ENCODE data around the gene CAMTA1. TPM values are rescaled to one million over a fixed set of nuclear protein-coding genes. Genes with fewer than 3 reads are reported as not detected.
"Not testable (repeated sequence)": the region's sequence is repeated elsewhere in the genome, so short reads cannot be mapped to it uniquely, and the experiment has no call there.

Gene CAMTA1
- total RNA-seq, 1 donor from 2014 or later: 38.1 TPM

DNA sequence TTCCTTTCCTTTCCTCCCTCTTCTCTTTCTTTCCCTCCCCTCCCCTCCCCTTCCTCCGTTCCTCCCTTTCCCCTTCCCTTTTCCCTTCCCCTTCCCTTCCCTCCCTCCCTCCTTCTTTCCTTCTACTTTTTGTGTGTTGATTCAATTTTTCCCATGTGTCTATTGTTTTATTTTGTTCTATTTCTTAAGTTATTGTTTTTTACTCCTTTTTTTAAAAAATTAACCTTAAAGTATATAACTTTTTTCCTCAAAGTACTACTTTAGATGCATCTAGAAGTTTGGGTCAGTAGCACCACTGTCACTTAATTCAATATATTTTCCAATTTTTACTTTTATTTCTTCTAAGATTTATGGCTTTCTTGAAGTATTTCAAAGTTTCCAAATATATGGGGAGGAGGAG lies 537.7 kb downstream of the CAMTA1 start:
- Histone ChIP-seq H3K9me3 (ENCODE audit: control insufficient read depth in 3 of 3, low read length in 3 of 3) (peaks cover 0 to 2% (median 0%) of the 10 kb centered on the region in 3 donors), H3K36me3 (ENCODE audit: control insufficient read depth in 3 of 3, insufficient read depth in 3 of 3, low read length in 3 of 3) (no peaks in the 10 kb centered on the region), H3K27me3 (ENCODE audit: control insufficient read depth in 3 of 3, insufficient read depth in 3 of 3, low read length in 3 of 3) (peaks cover 0 to 4% (median 0%) of the 10 kb centered on the region in 3 donors), H3K4me3 (ENCODE audit: low read length in 3 of 3) (no peak overlapping the region), H3K9ac (ENCODE audit: low read depth in 1 of 3, low read length in 3 of 3) (no peak overlapping the region), H3K4me1 (ENCODE audit: control insufficient read depth in 3 of 3, insufficient read depth in 3 of 3, low read length in 3 of 3) (no peaks in the 10 kb centered on the region), H3K27ac (ENCODE audit: low read depth, low read length) (no peak overlapping the region)

GRCh38 chr1:7325254-7325653 lies 540.0 kb downstream of the CAMTA1 start:
- Histone ChIP-seq H3K27ac (ENCODE audit: low read depth, low read length) (no peak overlapping the region), H3K36me3 (ENCODE audit: control insufficient read depth in 3 of 3, insufficient read depth in 3 of 3, low read length in 3 of 3) (no peaks in the 10 kb centered on the region), H3K9me3 (ENCODE audit: control insufficient read depth in 3 of 3, low read length in 3 of 3) (peaks cover 0 to 2% (median 0%) of the 10 kb centered on the region in 3 donors), H3K4me3 (ENCODE audit: low read length in 3 of 3) (no peak overlapping the region), H3K27me3 (ENCODE audit: control insufficient read depth in 3 of 3, insufficient read depth in 3 of 3, low read length in 3 of 3) (peaks cover 0 to 6% (median 4%) of the 10 kb centered on the region in 3 donors), H3K4me1 (ENCODE audit: control insufficient read depth in 3 of 3, insufficient read depth in 3 of 3, low read length in 3 of 3) (no peaks in the 10 kb centered on the region), H3K9ac (ENCODE audit: low read depth in 1 of 3, low read length in 3 of 3) (no peak overlapping the region)

DNA sequence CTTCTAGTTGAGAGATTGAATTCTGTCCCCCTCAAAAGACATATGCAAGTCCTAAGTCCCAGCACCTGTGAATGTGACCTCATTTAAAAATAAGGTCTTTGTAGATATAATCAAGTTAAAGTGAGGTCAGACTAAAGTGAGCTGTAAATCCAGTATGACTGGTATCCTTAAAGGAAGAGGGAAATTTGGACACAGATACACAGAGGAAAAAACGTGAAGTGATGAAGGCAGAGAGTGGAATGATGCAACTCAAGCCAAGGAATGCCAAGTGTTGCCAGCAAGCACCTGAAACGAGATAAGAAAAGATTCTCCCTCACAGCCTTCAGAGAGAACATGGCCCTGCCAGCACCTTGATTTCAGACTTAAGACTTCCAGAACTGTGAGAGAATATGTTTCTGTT lies 541.1 kb downstream of the CAMTA1 start:
- H3K4me3 ChIP-seq (ENCODE audit: low read length in 3 of 3): no peak overlapping the region
- peaks cover 0 to 13% (median 4%) of the 10 kb centered on the region in 3 donors for H3K27me3 ChIP-seq (ENCODE audit: control insufficient read depth in 3 of 3, insufficient read depth in 3 of 3, low read length in 3 of 3)
- no peak overlapping the region for H3K9ac ChIP-seq (ENCODE audit: low read depth in 1 of 3, low read length in 3 of 3)
- H3K36me3 ChIP-seq (ENCODE audit: control insufficient read depth in 3 of 3, insufficient read depth in 3 of 3, low read length in 3 of 3): no peaks in the 10 kb centered on the region
- no peaks in the 10 kb centered on the region for H3K4me1 ChIP-seq (ENCODE audit: control insufficient read depth in 3 of 3, insufficient read depth in 3 of 3, low read length in 3 of 3)
- H3K27ac ChIP-seq (ENCODE audit: low read depth, low read length): no peak overlapping the region
- H3K9me3 ChIP-seq (ENCODE audit: control insufficient read depth in 3 of 3, low read length in 3 of 3): peaks cover 0 to 2% (median 0%) of the 10 kb centered on the region in 3 donors

- Histone ChIP-seq H3K4me3 (ENCODE audit: low read length in 3 of 3) (no peak overlapping the region), H3K4me1 (ENCODE audit: control insufficient read depth in 3 of 3, insufficient read depth in 3 of 3, low read length in 3 of 3) (no peaks in the 10 kb centered on the region), H3K27me3 (ENCODE audit: control insufficient read depth in 3 of 3, insufficient read depth in 3 of 3, low read length in 3 of 3) (peaks cover 0 to 20% (median 5%) of the 10 kb centered on the region in 3 donors), H3K9me3 (ENCODE audit: control insufficient read depth in 3 of 3, low read length in 3 of 3) (peaks cover 0 to 2% (median 0%) of the 10 kb centered on the region in 3 donors), H3K9ac (ENCODE audit: low read depth in 1 of 3, low read length in 3 of 3) (no peak overlapping the region), H3K27ac (ENCODE audit: low read depth, low read length) (no peak overlapping the region), H3K36me3 (ENCODE audit: control insufficient read depth in 3 of 3, insufficient read depth in 3 of 3, low read length in 3 of 3) (no peaks in the 10 kb centered on the region)
Measured at GRCh38 chr1:7327849-7328248, 542.6 kb downstream of the CAMTA1 start.

DNA sequence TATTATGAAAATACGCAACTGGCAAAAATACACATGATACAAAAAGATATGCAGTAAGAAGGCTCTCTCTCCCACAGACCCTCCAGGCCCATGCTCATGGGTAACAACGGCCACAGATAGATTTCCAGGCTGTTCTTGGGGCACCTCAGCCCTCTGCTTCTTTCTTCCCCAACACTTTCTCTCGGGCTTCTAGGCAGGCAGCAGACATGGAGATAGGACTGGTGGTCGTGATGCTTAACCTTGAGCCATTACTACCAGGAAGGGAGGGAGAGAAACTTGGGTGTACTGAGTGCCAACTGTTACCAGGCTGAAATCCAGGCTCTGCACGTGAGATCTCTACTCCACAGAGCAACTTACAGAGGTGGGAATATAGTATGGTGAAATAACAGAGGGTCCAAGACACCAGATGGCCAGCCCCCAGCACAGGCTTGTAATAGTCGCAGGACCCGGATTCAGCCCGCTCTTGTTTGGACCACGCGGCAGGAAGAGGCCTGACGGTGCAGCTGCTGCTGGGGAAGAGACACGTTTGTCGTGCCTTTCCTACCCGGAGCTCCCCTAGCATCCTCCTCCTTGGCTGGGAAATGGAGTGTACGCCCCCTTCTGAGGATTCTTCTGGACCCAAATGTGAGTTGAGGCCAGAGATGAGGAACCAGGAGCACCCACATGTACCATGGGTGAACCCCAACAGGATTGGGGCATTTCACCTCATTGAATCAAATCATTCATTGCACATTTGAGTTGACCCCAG lies 544.8 kb downstream of the CAMTA1 start:
- Histone ChIP-seq H3K4me3 (ENCODE audit: low read length in 3 of 3) (no peak overlapping the region), H3K4me1 (ENCODE audit: control insufficient read depth in 3 of 3, insufficient read depth in 3 of 3, low read length in 3 of 3) (peaks cover 5 to 9% (median 7%) of the 10 kb centered on the region in 3 donors), H3K9ac (ENCODE audit: low read depth in 1 of 3, low read length in 3 of 3) (no peak overlapping the region), H3K27me3 (ENCODE audit: control insufficient read depth in 3 of 3, insufficient read depth in 3 of 3, low read length in 3 of 3) (peaks cover 0 to 27% (median 12%) of the 10 kb centered on the region in 3 donors), H3K36me3 (ENCODE audit: control insufficient read depth in 3 of 3, insufficient read depth in 3 of 3, low read length in 3 of 3) (no peaks in the 10 kb centered on the region), H3K9me3 (ENCODE audit: control insufficient read depth in 3 of 3, low read length in 3 of 3) (peaks cover 0 to 2% (median 0%) of the 10 kb centered on the region in 3 donors), H3K27ac (ENCODE audit: low read depth, low read length) (no peak overlapping the region)

DNA sequence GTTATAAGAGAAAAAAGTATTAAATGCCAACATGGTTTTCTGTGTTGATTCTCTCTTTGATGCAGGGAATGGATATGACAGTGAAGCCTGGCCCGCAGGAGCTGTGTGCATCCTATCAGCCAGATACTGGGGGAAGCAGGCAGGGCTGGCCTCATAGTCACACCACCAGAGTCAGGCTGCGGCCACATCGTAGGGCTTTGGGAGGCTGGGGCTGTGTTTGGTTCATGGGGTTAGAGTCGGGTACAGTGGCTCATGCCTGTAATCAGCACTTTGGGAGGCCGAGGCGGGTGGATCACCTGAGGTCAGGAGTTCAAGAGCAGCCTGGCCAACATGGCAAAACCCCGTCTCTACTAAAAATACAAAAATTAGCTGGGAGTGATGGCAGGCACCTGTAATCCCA lies 545.5 kb downstream of the CAMTA1 start:
- H3K27me3 ChIP-seq (ENCODE audit: control insufficient read depth in 3 of 3, insufficient read depth in 3 of 3, low read length in 3 of 3): peaks cover 0 to 24% (median 12%) of the 10 kb centered on the region in 3 donors
- H3K4me3 ChIP-seq (ENCODE audit: low read length in 3 of 3); H3K36me3 ChIP-seq (ENCODE audit: control insufficient read depth in 3 of 3, insufficient read depth in 3 of 3, low read length in 3 of 3); H3K4me1 ChIP-seq (ENCODE audit: control insufficient read depth in 3 of 3, insufficient read depth in 3 of 3, low read length in 3 of 3); H3K9ac ChIP-seq (ENCODE audit: low read depth in 1 of 3, low read length in 3 of 3); H3K27ac ChIP-seq (ENCODE audit: low read depth, low read length); H3K9me3 ChIP-seq (ENCODE audit: control insufficient read depth in 3 of 3, low read length in 3 of 3): not testable (repeated sequence)

DNA sequence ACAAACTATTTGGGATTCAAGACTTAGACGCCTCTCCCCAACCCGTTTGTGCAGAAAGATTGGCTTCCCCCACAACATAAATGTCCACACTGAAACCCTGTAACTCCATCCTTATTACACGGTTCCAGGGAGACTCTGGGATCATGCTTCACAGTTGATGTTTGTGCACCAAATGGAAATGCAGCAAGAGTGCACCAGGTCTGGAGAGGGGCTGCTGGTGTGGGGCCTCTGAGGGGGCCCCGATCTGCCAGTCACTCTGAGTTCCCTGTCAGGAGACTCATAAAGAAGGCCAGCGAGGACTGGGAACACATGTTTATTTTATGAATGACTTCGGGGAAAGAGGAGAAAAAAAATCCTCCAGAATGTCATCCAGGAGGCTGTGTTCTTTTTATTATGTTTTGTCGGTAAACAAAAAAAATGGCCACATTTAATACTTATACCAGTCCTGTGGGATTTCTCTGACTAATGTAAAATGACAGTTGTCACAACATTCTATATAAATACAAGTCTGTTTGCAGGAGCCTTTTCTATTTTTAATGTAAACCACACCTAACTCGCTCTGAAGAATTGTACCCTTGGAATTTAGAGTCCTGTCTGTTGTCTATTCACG lies 546.8 kb downstream of the CAMTA1 start:
- Histone ChIP-seq H3K4me1 (ENCODE audit: control insufficient read depth in 3 of 3, insufficient read depth in 3 of 3, low read length in 3 of 3) (peaks cover 5 to 9% (median 7%) of the 10 kb centered on the region in 3 donors), H3K4me3 (ENCODE audit: low read length in 3 of 3) (no peak overlapping the region), H3K27ac (ENCODE audit: low read depth, low read length) (no peak overlapping the region), H3K36me3 (ENCODE audit: control insufficient read depth in 3 of 3, insufficient read depth in 3 of 3, low read length in 3 of 3) (no peaks in the 10 kb centered on the region), H3K9me3 (ENCODE audit: control insufficient read depth in 3 of 3, low read length in 3 of 3) (no peaks in the 10 kb centered on the region), H3K9ac (ENCODE audit: low read depth in 1 of 3, low read length in 3 of 3) (no peak overlapping the region), H3K27me3 (ENCODE audit: control insufficient read depth in 3 of 3, insufficient read depth in 3 of 3, low read length in 3 of 3) (peaks cover 0 to 24% (median 20%) of the 10 kb centered on the region in 3 donors)

- no peak overlapping the region for H3K27ac ChIP-seq (ENCODE audit: low read depth, low read length)
- H3K9ac ChIP-seq (ENCODE audit: low read depth in 1 of 3, low read length in 3 of 3): no peak overlapping the region
- no peaks in the 10 kb centered on the region for H3K9me3 ChIP-seq (ENCODE audit: control insufficient read depth in 3 of 3, low read length in 3 of 3)
- H3K36me3 ChIP-seq (ENCODE audit: control insufficient read depth in 3 of 3, insufficient read depth in 3 of 3, low read length in 3 of 3): no peaks in the 10 kb centered on the region
- peaks cover 0 to 24% (median 20%) of the 10 kb centered on the region in 3 donors for H3K27me3 ChIP-seq (ENCODE audit: control insufficient read depth in 3 of 3, insufficient read depth in 3 of 3, low read length in 3 of 3)
- H3K4me1 ChIP-seq (ENCODE audit: control insufficient read depth in 3 of 3, insufficient read depth in 3 of 3, low read length in 3 of 3): peaks cover 5 to 9% (median 7%) of the 10 kb centered on the region in 3 donors
- no peak overlapping the region for H3K4me3 ChIP-seq (ENCODE audit: low read length in 3 of 3)
Measured at GRCh38 chr1:7333094-7333493, 547.8 kb downstream of the CAMTA1 start.

GRCh38 chr1:7333620-7334019 lies 548.4 kb downstream of the CAMTA1 start:
- Histone ChIP-seq H3K36me3 (ENCODE audit: control insufficient read depth in 3 of 3, insufficient read depth in 3 of 3, low read length in 3 of 3) (no peaks in the 10 kb centered on the region), H3K9me3 (ENCODE audit: control insufficient read depth in 3 of 3, low read length in 3 of 3) (no peaks in the 10 kb centered on the region), H3K4me1 (ENCODE audit: control insufficient read depth in 3 of 3, insufficient read depth in 3 of 3, low read length in 3 of 3) (peaks cover 5 to 9% (median 7%) of the 10 kb centered on the region in 3 donors), H3K4me3 (ENCODE audit: low read length in 3 of 3) (no peak overlapping the region), H3K9ac (ENCODE audit: low read depth in 1 of 3, low read length in 3 of 3) (no peak overlapping the region), H3K27me3 (ENCODE audit: control insufficient read depth in 3 of 3, insufficient read depth in 3 of 3, low read length in 3 of 3) (peaks cover 0 to 24% (median 20%) of the 10 kb centered on the region in 3 donors), H3K27ac (ENCODE audit: low read depth, low read length) (no peak overlapping the region)

GRCh38 chr1:7334475-7335035 lies 549.3 kb downstream of the CAMTA1 start:
- Histone ChIP-seq H3K27ac (ENCODE audit: low read depth, low read length) (no peak overlapping the region), H3K4me1 (ENCODE audit: control insufficient read depth in 3 of 3, insufficient read depth in 3 of 3, low read length in 3 of 3) (peaks cover 5 to 9% (median 7%) of the 10 kb centered on the region in 3 donors), H3K9ac (ENCODE audit: low read depth in 1 of 3, low read length in 3 of 3) (no peak overlapping the region)

More at GRCh38 chr1:7334475-7335035, 549.3 kb downstream of the CAMTA1 start:
- no peak overlapping the region for H3K4me3 ChIP-seq (ENCODE audit: low read length in 3 of 3)
- H3K9me3 ChIP-seq (ENCODE audit: control insufficient read depth in 3 of 3, low read length in 3 of 3): no peaks in the 10 kb centered on the region
- H3K36me3 ChIP-seq (ENCODE audit: control insufficient read depth in 3 of 3, insufficient read depth in 3 of 3, low read length in 3 of 3): no peaks in the 10 kb centered on the region
- peaks cover 0 to 22% (median 20%) of the 10 kb centered on the region in 3 donors for H3K27me3 ChIP-seq (ENCODE audit: control insufficient read depth in 3 of 3, insufficient read depth in 3 of 3, low read length in 3 of 3)
